ENCODE results near the gene YES1.

GRCh38 chr18:833197-833596, 21.2 kb upstream of the YES1 start:
- TF ChIP-seq YY1 (IDR thresholded peaks at IDR 0.05; ENCODE audit: insufficient read depth, insufficient read length) (no peak), ZNF274 (IDR thresholded peaks at IDR 0.05; ENCODE audit: low read depth, low read length) (no peak), SUZ12 (IDR thresholded peaks at IDR 0.05; ENCODE audit: extremely low read depth, insufficient read depth, insufficient read length) (no peak)
